Stomach (tissue), 19 donors: ENCODE measurements around the gene RASIP1. TPM values are rescaled to one million over a fixed set of nuclear protein-coding genes. Genes with fewer than 3 reads are reported as not detected.
"Not testable (repeated sequence)": the region's sequence is repeated elsewhere in the genome, so short reads cannot be mapped to it uniquely, and the experiment has no call there.

Experiments used
- DNase-seq, 2 donors: peaks; one replicate each; pipeline versions ENCODE4 v3.0.0 to v3.0.0-alpha.2; 2013 to 2019
- H3K27ac ChIP-seq, 5 donors: fragments of 200-600 bp in 4 of 5; sonication (generic) in 4 of 5; one replicate each; pipeline ENCODE4 v1.5.1; 2013 to 2019; ENCODE audit warnings: mild to moderate bottlenecking in 1 of 5, moderate library complexity in 1 of 5
- H3K27me3 ChIP-seq, 3 donors: fragments of 200-600 bp; sonication (generic); one replicate each; pipeline ENCODE4 v1.5.1; 2017 to 2019; ENCODE audit warnings: mixed run types in 1 of 3
- H3K36me3 ChIP-seq, 4 donors: fragments of 200-600 bp; sonication (generic); 1 replicate in 3 of 4; 2 replicates in 1 of 4; pipeline ENCODE4 v1.5.1; 2016 to 2019
- H3K4me1 ChIP-seq, 4 donors: fragments of 200-600 bp; sonication (generic); one replicate each; pipeline ENCODE4 v1.5.1; 2016 to 2019
- H3K4me3 ChIP-seq, 4 donors: fragments of 200-600 bp; sonication (generic) in 3 of 4; one replicate each; pipeline ENCODE4 v1.5.1; 2016 to 2019; ENCODE audit warnings: mild to moderate bottlenecking in 1 of 4
- H3K9me3 ChIP-seq, 4 donors: fragments of 200-600 bp; sonication (generic); one replicate each; pipeline ENCODE4 v1.5.1; 2016 to 2019
- CTCF ChIP-seq, 7 experiments: fragments of 450-650 bp in 4 of 7; fragments of 200-600 bp in 3 of 7; sonication (generic) in 3 of 7; IDR thresholded peaks; one replicate each; pipeline ENCODE4 v1.5.1; 2016 to 2019; ENCODE audit warnings: antibody characterized with exemption in 7 of 7, control low read depth in 2 of 7, mild to moderate bottlenecking in 1 of 7
- EP300 ChIP-seq: sonication (generic); formaldehyde crosslinking; IDR thresholded peaks from one replicate; pipeline ENCODE4 v1.6.1; 2017; ENCODE audit warnings: antibody characterized with exemption
- POLR2A ChIP-seq, 4 donors: fragments of 450-650 bp; IDR thresholded peaks; one replicate each; pipeline ENCODE4 v1.6.1; 2016; ENCODE audit warnings: antibody characterized with exemption in 4 of 4, control low read depth in 2 of 4, mild to moderate bottlenecking in 1 of 4, moderate library complexity in 1 of 4
- POLR2AphosphoS5 ChIP-seq, 3 donors: sonication (generic); formaldehyde crosslinking; IDR thresholded peaks; one replicate each; pipeline ENCODE4 v1.6.1; 2016; ENCODE audit warnings: antibody characterized with exemption in 3 of 3
- WGBS, 5 donors: extraction: QIAGEN DNeasy Blood & Tissue Kit in 3 of 5; methylation state at CpG; one replicate each; pipeline versions ENCODE4 v1.1.5 to v1.1.7; 2013 to 2018; 5-methylcytosine and 5-hydroxymethylcytosine counted together
- intact Hi-C: fragments of 100-400 bp; cut with DNase I; formaldehyde crosslinking; loops from one replicate; pipeline ENCODE4 v1.15.1; 2023; ENCODE audit warnings: low total_unique reads
- long read RNA-seq, 10 donors: transcript quantifications; one replicate each; lab custom pipeline, GENCODE V29; 2026
- polyA plus RNA-seq, 3 donors: library from polyadenylated mRNA; stranded (reverse); fragments of 200-250 nt; gene quantifications; one replicate each; pipeline ENCODE4 v1.2.3, GENCODE V29; 2013
- total RNA-seq, 5 donors: library from RNA; depleted of rRNA; stranded (reverse); fragments of >200 nt; gene quantifications; one replicate each; pipeline versions ENCODE4 v1.1.0 to v1.2.3, GENCODE V29; 2014 to 2016
- donor health status: healthy with polysubstance abuse.
- donor health status: Bipolar disorder and iron deficiency.
- donor health status: healthy.

Gene RASIP1
- total RNA-seq (10 to 100 TPM in 1 of 5 donors, 1 to 10 TPM in 4; 4.7 to 26.8 (median 8.8) TPM), polyA plus RNA-seq (10 to 100 TPM; 11.1 to 44.9 (median 29.3) TPM)
- long read RNA-seq, donor 1, partial matches to known transcripts, result 0 of 1 reads
- long read RNA-seq, donor 1, other reads (novel, unspliced or antisense), result 0 of 1 reads
- long read RNA-seq, donor 2, partial matches to known transcripts, result 0 of 2 reads
- long read RNA-seq, donor 2, other reads (novel, unspliced or antisense), result 0 of 2 reads
- long read RNA-seq, donor 3, partial matches to known transcripts, result 0 of 3 reads
- long read RNA-seq, donor 3, other reads (novel, unspliced or antisense), result 0 of 3 reads
- long read RNA-seq, donor 4, result 0 reads
- long read RNA-seq, donor 5, partial matches to known transcripts, result 0 of 1 reads
- long read RNA-seq, donor 5, other reads (novel, unspliced or antisense), result 0 of 1 reads
- long read RNA-seq, donor 6, partial matches to known transcripts, result 6 of 12 reads
- long read RNA-seq, donor 6, other reads (novel, unspliced or antisense), result 0 of 12 reads
- long read RNA-seq, donor 7, partial matches to known transcripts, result 0 of 2 reads
- long read RNA-seq, donor 7, other reads (novel, unspliced or antisense), result 0 of 2 reads
- long read RNA-seq, donor 8, partial matches to known transcripts, result 0 of 4 reads
- long read RNA-seq, donor 8, other reads (novel, unspliced or antisense), result 0 of 4 reads
- long read RNA-seq, donor 9, result 0 reads
- long read RNA-seq, donor 10, partial matches to known transcripts, result 0 of 2 reads
- long read RNA-seq, donor 10, other reads (novel, unspliced or antisense), result 0 of 2 reads

GRCh38 chr19:48740164-48740972 lies at the start of gene RASIP1:
Gene RASIP1 (minus strand): TSS chr19:48740610. CDS start chr19:48740282, 328 bp downstream.
- H3K36me3 ChIP-seq, result no peaks in the 10 kb centered on the region
- intact Hi-C loops, result loop anchor here (10.0 kb wide), 1 partner anchor 96 kb away; the partner anchor contains the start of gene CA11
- 32 to 43% (median 35%) methylated on average over 14 to 27 of the region's 27 CpGs for WGBS, 5 donors
- TF ChIP-seq EP300 (no peak), POLR2A (IDR thresholded peaks at IDR 0.05) (no peak), POLR2AphosphoS5 (IDR thresholded peaks at IDR 0.05) (peak in 2 of 3 donors; percentile 40 to 46), CTCF (IDR thresholded peaks at IDR 0.05) (no peak)
- H3K27ac ChIP-seq, result peak within 1 kb of the TSS; percentile 77 to 91 (median 82)
- peak in 1 of 2 donors; percentile 60 for DNase-seq
- no peaks in the 10 kb centered on the region for H3K9me3 ChIP-seq
- H3K4me3 ChIP-seq, result peak within 1 kb of the TSS; percentile 51 to 69 (median 56)
- peaks cover 27 to 49% (median 36%) of the 10 kb centered on the region in 4 donors for H3K4me1 ChIP-seq
- H3K27me3 ChIP-seq, result peaks cover 0 to 24% (median 0%) of the 10 kb centered on the region in 3 donors

- peak in 2 of 3 donors; percentile 69 to 72 for TF ChIP-seq POLR2AphosphoS5 (IDR thresholded peaks at IDR 0.05)
- H3K36me3 ChIP-seq, intact Hi-C loops, H3K27me3 ChIP-seq, H3K9me3 ChIP-seq, H3K4me3 ChIP-seq: not testable (repeated sequence)
- Histone ChIP-seq H3K27ac (peak overlapping the region; percentile 62 to 78 (median 74)), H3K4me1 (peaks cover 0 to 18% (median 7%) of the 10 kb centered on the region in 4 donors)
- peak in 1 of 2 donors; percentile 74 for DNase-seq
- 47 to 66% (median 61%) methylated on average over 9 of the region's 9 CpGs for WGBS, 5 donors
These were observed 46.9 kb upstream of the RASIP1 start for GRCh38 chr19:48787331-48787730.

GRCh38 chr19:48786422-48786821 lies 46.0 kb upstream of the RASIP1 start:
- DNase-seq, H3K27me3 ChIP-seq, H3K36me3 ChIP-seq, intact Hi-C loops, H3K9me3 ChIP-seq, H3K4me3 ChIP-seq: not testable (repeated sequence)
- WGBS, 5 donors, result 93 to 97% (median 94%) methylated on average over 7 of the region's 7 CpGs
- Histone ChIP-seq H3K4me1 (peaks cover 4 to 27% (median 17%) of the 10 kb centered on the region in 4 donors), H3K27ac (peak overlapping the region in 2 of 5 donors; percentile 64 to 78)

GRCh38 chr19:48784527-48784926 lies 44.1 kb upstream of the RASIP1 start:
- Histone ChIP-seq H3K27ac (peak overlapping the region in 4 of 5 donors; percentile 25 to 86 (median 36)), H3K9me3 (no peaks in the 10 kb centered on the region), H3K27me3 (no peaks in the 10 kb centered on the region), H3K4me1 (peaks cover 11 to 41% (median 30%) of the 10 kb centered on the region in 4 donors), H3K4me3 (no peak overlapping the region), H3K36me3 (no peaks in the 10 kb centered on the region)
- TF ChIP-seq POLR2AphosphoS5 (IDR thresholded peaks at IDR 0.05), result no peak
- peak in 4 of 7 experiments; percentile 27 to 77 (median 48) for TF ChIP-seq CTCF (IDR thresholded peaks at IDR 0.05)
- TF ChIP-seq POLR2A (IDR thresholded peaks at IDR 0.05), result no peak
- 23 to 46% (median 36%) methylated on average over 5 of the region's 5 CpGs for WGBS, 5 donors
- peak in 1 of 2 donors; percentile 74 for DNase-seq
- intact Hi-C loops, result no loop called here
